Vagina (tissue), 2 donors: ENCODE measurements around the gene VPS39. TPM values are rescaled to one million over a fixed set of nuclear protein-coding genes. Genes with fewer than 3 reads are reported as not detected.

Experiments
- DNase-seq, 2 donors: peaks; one replicate each; pipeline ENCODE4 v3.0.0-alpha.2; 2017; ENCODE audit errors: extremely low spot score in 2 of 2
- H3K27ac ChIP-seq: fragments of 200-600 bp; sonication (generic); one replicate; pipeline ENCODE4 v1.5.1; 2019
- H3K27me3 ChIP-seq: fragments of 200-600 bp; sonication (generic); one replicate; pipeline ENCODE4 v1.5.1; 2019
- H3K36me3 ChIP-seq, 2 donors: fragments of 200-600 bp; sonication (generic); one replicate each; pipeline ENCODE4 v1.5.1; 2017 to 2019
- H3K4me1 ChIP-seq: fragments of 200-600 bp; sonication (generic); one replicate; pipeline ENCODE4 v1.5.1; 2019
- H3K4me3 ChIP-seq, 2 donors: fragments of 200-600 bp; sonication (generic); 1 replicate in 1 of 2; 2 replicates in 1 of 2; pipeline ENCODE4 v1.5.1; 2016 to 2019
- H3K9me3 ChIP-seq: fragments of 200-600 bp; sonication (generic); one replicate; pipeline ENCODE4 v1.5.1; 2019
- CTCF ChIP-seq, 3 experiments: fragments of 450-650 bp in 2 of 3; fragments of 200-600 bp in 1 of 3; sonication (generic) in 1 of 3; IDR thresholded peaks; one replicate each; pipeline ENCODE4 v1.5.1; 2017 to 2019; ENCODE audit warnings: antibody characterized with exemption in 3 of 3, mild to moderate bottlenecking in 2 of 3, moderate library complexity in 2 of 3
- POLR2A ChIP-seq, 2 donors: fragments of 450-650 bp; IDR thresholded peaks; one replicate each; pipeline ENCODE4 v1.6.1; 2017; ENCODE audit warnings: antibody characterized with exemption in 2 of 2, mild to moderate bottlenecking in 2 of 2, moderate library complexity in 2 of 2
- POLR2AphosphoS5 ChIP-seq, 2 donors: sonication (generic); formaldehyde crosslinking; IDR thresholded peaks; one replicate each; pipeline ENCODE4 v1.9.0; 2017; ENCODE audit warnings: antibody characterized with exemption in 2 of 2, mild to moderate bottlenecking in 2 of 2, low read depth in 1 of 2; ENCODE audit not compliant: insufficient read depth in 1 of 2
- intact Hi-C: fragments of 100-400 bp; cut with DNase I; formaldehyde crosslinking; loops from one replicate; pipeline ENCODE4 v1.15.1; 2023
- total RNA-seq: library from RNA; depleted of rRNA; stranded (reverse); fragments of >200 nt; gene quantifications from one replicate; pipeline ENCODE4 v1.2.3, GENCODE V29; 2016

Gene VPS39
- total RNA-seq, 1 donor from 2014 or later = 85.2 TPM

- no peaks in the 10 kb centered on the region for H3K9me3 ChIP-seq
- H3K27ac ChIP-seq = no peak overlapping the region
- no peak overlapping the region for H3K4me3 ChIP-seq
- H3K27me3 ChIP-seq = no peaks in the 10 kb centered on the region
- no peak for DNase-seq
- no peak for TF ChIP-seq POLR2A (IDR thresholded peaks at IDR 0.05)
- TF ChIP-seq CTCF (IDR thresholded peaks at IDR 0.05) = no peak
- no peak for TF ChIP-seq POLR2AphosphoS5 (IDR thresholded peaks at IDR 0.05; ENCODE audit: insufficient read depth in 1 of 2, low read depth in 1 of 2)
- no peaks in the 10 kb centered on the region for H3K36me3 ChIP-seq
- intact Hi-C loops = no loop called here
- no peaks in the 10 kb centered on the region for H3K4me1 ChIP-seq
Observed at GRCh38 chr15:42130246-42130986, 77.7 kb downstream of the VPS39 start.

GRCh38 chr15:42129364-42129763, 78.7 kb downstream of the VPS39 start:
- DNase-seq = no peak
- no peaks in the 10 kb centered on the region for H3K4me1 ChIP-seq
- no peak overlapping the region for H3K4me3 ChIP-seq
- intact Hi-C loops = no loop called here
- no peaks in the 10 kb centered on the region for H3K9me3 ChIP-seq
- H3K27ac ChIP-seq = no peak overlapping the region
- TF ChIP-seq POLR2A (IDR thresholded peaks at IDR 0.05) (no peak), POLR2AphosphoS5 (IDR thresholded peaks at IDR 0.05; ENCODE audit: insufficient read depth in 1 of 2, low read depth in 1 of 2) (no peak), CTCF (IDR thresholded peaks at IDR 0.05) (no peak)
- no peaks in the 10 kb centered on the region for H3K27me3 ChIP-seq
- no peaks in the 10 kb centered on the region for H3K36me3 ChIP-seq

GRCh38 chr15:42128476-42128875, 79.6 kb downstream of the VPS39 start:
- Histone ChIP-seq H3K9me3 (no peaks in the 10 kb centered on the region), H3K4me3 (no peak overlapping the region), H3K27ac (no peak overlapping the region), H3K4me1 (no peaks in the 10 kb centered on the region), H3K36me3 (no peaks in the 10 kb centered on the region), H3K27me3 (no peaks in the 10 kb centered on the region)
- TF ChIP-seq POLR2A (IDR thresholded peaks at IDR 0.05) = no peak
- TF ChIP-seq CTCF (IDR thresholded peaks at IDR 0.05) = no peak
- no peak for TF ChIP-seq POLR2AphosphoS5 (IDR thresholded peaks at IDR 0.05; ENCODE audit: insufficient read depth in 1 of 2, low read depth in 1 of 2)
- DNase-seq = no peak
- intact Hi-C loops = no loop called here

- intact Hi-C loops = no loop called here
- Histone ChIP-seq H3K27me3 (no peaks in the 10 kb centered on the region), H3K27ac (no peak overlapping the region), H3K36me3 (no peaks in the 10 kb centered on the region), H3K9me3 (no peaks in the 10 kb centered on the region), H3K4me3 (no peak overlapping the region), H3K4me1 (peaks cover 10% of the 10 kb centered on the region)
- TF ChIP-seq POLR2AphosphoS5 (IDR thresholded peaks at IDR 0.05; ENCODE audit: insufficient read depth in 1 of 2, low read depth in 1 of 2) (no peak), POLR2A (IDR thresholded peaks at IDR 0.05) (no peak), CTCF (IDR thresholded peaks at IDR 0.05) (no peak)
- no peak for DNase-seq
Observed at GRCh38 chr15:42123546-42123945, 84.6 kb downstream of the VPS39 start.

GRCh38 chr15:42121682-42122081, 86.4 kb downstream of the VPS39 start:
- intact Hi-C loops = no loop called here
- Histone ChIP-seq H3K4me1 (peaks cover 10% of the 10 kb centered on the region), H3K4me3 (no peak overlapping the region), H3K9me3 (no peaks in the 10 kb centered on the region), H3K27me3 (no peaks in the 10 kb centered on the region), H3K27ac (no peak overlapping the region), H3K36me3 (no peaks in the 10 kb centered on the region)
- TF ChIP-seq POLR2A (IDR thresholded peaks at IDR 0.05) = no peak
- TF ChIP-seq CTCF (IDR thresholded peaks at IDR 0.05) = no peak
- no peak for TF ChIP-seq POLR2AphosphoS5 (IDR thresholded peaks at IDR 0.05; ENCODE audit: insufficient read depth in 1 of 2, low read depth in 1 of 2)
- DNase-seq = no peak
